Neural cell (in vitro differentiated cells): ENCODE data around the gene DNAJC28.

Experiments used
- EP300 ChIP-seq: fragments of 450-650 bp; conservative IDR thresholded peaks from 2 replicates; pipeline ENCODE4 v1.6.1; 2014; ENCODE audit warnings: antibody characterized with exemption, mild to moderate bottlenecking, moderate library complexity; ENCODE audit not compliant: poor library complexity, severe bottlenecking
- POLR2AphosphoS5 ChIP-seq: IDR thresholded peaks from 2 replicates; pipeline ENCODE4 v1.6.1; 2012
- TF ChIP-seq, protein P1 (sequence below): fragments of 450-650 bp; IDR thresholded peaks from 2 replicates; pipeline ENCODE4 v1.5.1; 2014; ENCODE audit warnings: antibody characterized with exemption, mild to moderate bottlenecking, moderate library complexity; ENCODE audit not compliant: poor library complexity, severe bottlenecking
- TF ChIP-seq, protein P2 (sequence below): IDR thresholded peaks from 2 replicates; pipeline ENCODE4 v1.6.1; 2012; ENCODE audit warnings: borderline replicate concordance

DNA sequence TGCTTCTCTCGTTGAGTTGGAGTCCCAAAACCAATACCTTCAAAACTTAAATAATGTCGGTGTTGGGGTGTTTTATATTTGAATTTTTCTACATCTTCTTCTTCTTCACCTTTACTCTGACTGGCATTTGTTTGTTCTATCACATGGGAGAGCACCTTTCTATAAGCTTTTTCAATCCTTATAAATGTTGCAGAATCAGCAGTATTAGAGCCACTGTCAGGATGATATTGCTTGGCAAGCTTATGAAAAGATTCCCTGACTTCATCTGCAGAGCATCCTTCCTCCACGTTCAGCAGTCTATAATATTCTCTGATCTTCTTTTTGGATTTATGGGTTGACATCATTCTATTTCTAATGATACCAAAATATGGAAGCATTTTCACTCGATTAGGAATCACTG, 2.6 kb downstream of the DNAJC28 start:
- TF ChIP-seq, protein P1, sequence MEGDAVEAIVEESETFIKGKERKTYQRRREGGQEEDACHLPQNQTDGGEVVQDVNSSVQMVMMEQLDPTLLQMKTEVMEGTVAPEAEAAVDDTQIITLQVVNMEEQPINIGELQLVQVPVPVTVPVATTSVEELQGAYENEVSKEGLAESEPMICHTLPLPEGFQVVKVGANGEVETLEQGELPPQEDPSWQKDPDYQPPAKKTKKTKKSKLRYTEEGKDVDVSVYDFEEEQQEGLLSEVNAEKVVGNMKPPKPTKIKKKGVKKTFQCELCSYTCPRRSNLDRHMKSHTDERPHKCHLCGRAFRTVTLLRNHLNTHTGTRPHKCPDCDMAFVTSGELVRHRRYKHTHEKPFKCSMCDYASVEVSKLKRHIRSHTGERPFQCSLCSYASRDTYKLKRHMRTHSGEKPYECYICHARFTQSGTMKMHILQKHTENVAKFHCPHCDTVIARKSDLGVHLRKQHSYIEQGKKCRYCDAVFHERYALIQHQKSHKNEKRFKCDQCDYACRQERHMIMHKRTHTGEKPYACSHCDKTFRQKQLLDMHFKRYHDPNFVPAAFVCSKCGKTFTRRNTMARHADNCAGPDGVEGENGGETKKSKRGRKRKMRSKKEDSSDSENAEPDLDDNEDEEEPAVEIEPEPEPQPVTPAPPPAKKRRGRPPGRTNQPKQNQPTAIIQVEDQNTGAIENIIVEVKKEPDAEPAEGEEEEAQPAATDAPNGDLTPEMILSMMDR: no peak
- TF ChIP-seq, protein P2, sequence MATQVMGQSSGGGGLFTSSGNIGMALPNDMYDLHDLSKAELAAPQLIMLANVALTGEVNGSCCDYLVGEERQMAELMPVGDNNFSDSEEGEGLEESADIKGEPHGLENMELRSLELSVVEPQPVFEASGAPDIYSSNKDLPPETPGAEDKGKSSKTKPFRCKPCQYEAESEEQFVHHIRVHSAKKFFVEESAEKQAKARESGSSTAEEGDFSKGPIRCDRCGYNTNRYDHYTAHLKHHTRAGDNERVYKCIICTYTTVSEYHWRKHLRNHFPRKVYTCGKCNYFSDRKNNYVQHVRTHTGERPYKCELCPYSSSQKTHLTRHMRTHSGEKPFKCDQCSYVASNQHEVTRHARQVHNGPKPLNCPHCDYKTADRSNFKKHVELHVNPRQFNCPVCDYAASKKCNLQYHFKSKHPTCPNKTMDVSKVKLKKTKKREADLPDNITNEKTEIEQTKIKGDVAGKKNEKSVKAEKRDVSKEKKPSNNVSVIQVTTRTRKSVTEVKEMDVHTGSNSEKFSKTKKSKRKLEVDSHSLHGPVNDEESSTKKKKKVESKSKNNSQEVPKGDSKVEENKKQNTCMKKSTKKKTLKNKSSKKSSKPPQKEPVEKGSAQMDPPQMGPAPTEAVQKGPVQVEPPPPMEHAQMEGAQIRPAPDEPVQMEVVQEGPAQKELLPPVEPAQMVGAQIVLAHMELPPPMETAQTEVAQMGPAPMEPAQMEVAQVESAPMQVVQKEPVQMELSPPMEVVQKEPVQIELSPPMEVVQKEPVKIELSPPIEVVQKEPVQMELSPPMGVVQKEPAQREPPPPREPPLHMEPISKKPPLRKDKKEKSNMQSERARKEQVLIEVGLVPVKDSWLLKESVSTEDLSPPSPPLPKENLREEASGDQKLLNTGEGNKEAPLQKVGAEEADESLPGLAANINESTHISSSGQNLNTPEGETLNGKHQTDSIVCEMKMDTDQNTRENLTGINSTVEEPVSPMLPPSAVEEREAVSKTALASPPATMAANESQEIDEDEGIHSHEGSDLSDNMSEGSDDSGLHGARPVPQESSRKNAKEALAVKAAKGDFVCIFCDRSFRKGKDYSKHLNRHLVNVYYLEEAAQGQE: no peak
- TF ChIP-seq POLR2AphosphoS5 (no peak), EP300 (no peak)
